Measurements from ENCODE around the gene IPCEF1.

Gene IPCEF1

DNA sequence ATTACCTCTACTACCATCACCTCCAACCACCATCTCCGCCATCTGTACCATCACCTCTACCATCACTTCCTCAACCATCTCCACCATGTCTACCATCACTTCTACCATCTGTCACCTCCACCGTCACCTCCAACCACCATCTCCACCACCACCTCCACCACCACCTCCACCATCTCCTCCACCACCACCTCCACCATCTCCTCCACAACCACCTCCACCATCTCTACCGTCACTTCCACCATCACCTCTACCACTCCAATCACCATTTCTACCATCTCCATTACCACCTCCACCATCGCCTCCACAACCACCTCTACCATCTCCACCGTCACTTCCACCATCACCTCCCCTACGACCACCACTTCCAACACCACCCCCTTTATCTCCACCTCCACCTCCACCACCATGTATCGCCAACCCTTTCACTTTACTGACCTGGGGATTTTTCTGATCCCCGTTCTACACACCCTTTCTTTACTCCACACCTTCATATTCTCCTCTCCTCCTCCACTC lies 2.3 kb downstream of the IPCEF1 start:
- TF ChIP-seq, protein P1, sequence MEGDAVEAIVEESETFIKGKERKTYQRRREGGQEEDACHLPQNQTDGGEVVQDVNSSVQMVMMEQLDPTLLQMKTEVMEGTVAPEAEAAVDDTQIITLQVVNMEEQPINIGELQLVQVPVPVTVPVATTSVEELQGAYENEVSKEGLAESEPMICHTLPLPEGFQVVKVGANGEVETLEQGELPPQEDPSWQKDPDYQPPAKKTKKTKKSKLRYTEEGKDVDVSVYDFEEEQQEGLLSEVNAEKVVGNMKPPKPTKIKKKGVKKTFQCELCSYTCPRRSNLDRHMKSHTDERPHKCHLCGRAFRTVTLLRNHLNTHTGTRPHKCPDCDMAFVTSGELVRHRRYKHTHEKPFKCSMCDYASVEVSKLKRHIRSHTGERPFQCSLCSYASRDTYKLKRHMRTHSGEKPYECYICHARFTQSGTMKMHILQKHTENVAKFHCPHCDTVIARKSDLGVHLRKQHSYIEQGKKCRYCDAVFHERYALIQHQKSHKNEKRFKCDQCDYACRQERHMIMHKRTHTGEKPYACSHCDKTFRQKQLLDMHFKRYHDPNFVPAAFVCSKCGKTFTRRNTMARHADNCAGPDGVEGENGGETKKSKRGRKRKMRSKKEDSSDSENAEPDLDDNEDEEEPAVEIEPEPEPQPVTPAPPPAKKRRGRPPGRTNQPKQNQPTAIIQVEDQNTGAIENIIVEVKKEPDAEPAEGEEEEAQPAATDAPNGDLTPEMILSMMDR (IDR thresholded peaks at IDR 0.05; ENCODE audit: low read length, missing control alignments), result no peak
- no peak overlapping the region for H3K4me3 ChIP-seq (replicated peaks; ENCODE audit: low read depth, low read length)
- DNase-seq (ENCODE audit: low read depth), result no peak

DNA sequence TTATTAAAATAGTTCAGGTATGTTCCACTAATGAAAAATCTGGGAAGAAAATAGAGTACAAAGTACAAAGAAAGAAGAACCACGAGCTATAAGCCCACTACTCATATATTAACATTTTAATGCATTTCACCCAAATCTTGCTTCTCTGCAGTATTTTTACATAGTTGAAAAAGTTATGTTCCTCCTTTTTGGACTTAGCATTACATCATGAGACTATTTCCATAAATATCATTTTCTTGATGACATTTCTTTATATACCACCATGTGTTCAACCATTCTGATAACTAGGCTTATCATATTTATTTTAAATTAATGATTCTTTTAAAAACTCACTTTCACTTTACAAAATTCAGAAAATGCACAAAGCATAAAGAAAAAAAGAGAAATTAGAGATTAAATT lies 3.0 kb downstream of the IPCEF1 start:
- no peak for DNase-seq (ENCODE audit: low read depth)
- TF ChIP-seq, protein P1 (IDR thresholded peaks at IDR 0.05; ENCODE audit: low read length, missing control alignments), result no peak
- no peak overlapping the region for H3K4me3 ChIP-seq (replicated peaks; ENCODE audit: low read depth, low read length)

DNA sequence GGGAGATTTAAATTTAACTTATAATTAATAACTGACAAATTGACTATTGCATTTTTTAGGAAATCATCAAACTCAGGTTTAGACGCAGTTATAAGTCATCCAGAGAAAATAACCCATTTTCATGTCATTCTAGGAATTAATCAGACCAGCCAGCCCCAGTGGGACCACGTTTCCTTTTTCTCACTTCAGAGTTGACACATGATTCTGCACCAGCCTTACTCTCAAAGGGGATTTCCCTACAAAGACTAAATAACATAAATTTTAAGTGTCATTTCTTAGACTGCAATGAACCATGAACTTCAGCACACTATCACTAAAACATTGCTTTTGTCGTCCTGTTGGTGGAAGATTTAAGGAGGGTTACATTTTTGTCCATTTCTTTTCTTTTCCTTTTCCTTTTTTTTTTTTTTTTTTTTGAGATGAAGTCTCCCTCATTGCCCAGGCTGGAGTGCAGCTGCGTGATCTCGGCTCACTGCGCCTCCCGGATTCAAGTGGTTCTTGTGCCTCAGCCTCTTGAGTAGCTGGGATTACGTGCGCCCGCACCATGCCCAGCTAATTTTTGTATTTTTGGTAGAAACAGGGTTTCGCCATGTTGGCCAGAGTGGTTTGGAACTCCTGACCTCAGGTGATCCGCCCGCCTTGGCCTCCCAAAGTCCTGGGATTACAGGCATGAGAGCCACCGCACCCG lies 3.6 kb downstream of the IPCEF1 start:
- TF ChIP-seq, protein P1 (IDR thresholded peaks at IDR 0.05; ENCODE audit: low read length, missing control alignments), result no peak
- H3K4me3 ChIP-seq (replicated peaks; ENCODE audit: low read depth, low read length), result no peak overlapping the region
- DNase-seq (ENCODE audit: low read depth), result no peak

DNA sequence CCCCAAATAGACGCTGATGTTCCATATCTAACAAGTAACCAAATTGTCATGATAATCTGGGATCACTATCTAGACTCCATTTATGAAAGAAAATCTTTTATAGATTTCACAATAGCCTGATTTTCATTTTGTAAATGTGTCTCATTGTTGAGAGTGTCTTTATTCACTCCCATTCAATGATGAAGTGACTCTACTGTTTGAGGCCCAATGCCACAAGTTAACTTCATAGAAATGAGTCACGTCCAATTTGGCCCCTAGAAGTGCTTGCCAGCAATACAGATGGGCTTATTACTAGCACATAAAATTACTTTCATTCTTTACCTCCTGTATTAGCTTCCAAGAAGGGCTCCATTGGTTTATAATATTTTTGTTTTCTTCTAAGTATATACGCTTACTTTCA lies 6.3 kb downstream of the IPCEF1 start:
- TF ChIP-seq, protein P1 (IDR thresholded peaks at IDR 0.05; ENCODE audit: low read length, missing control alignments), result no peak
- no peak overlapping the region for H3K4me3 ChIP-seq (replicated peaks; ENCODE audit: low read depth, low read length)
- no peak for DNase-seq (ENCODE audit: low read depth)

DNA sequence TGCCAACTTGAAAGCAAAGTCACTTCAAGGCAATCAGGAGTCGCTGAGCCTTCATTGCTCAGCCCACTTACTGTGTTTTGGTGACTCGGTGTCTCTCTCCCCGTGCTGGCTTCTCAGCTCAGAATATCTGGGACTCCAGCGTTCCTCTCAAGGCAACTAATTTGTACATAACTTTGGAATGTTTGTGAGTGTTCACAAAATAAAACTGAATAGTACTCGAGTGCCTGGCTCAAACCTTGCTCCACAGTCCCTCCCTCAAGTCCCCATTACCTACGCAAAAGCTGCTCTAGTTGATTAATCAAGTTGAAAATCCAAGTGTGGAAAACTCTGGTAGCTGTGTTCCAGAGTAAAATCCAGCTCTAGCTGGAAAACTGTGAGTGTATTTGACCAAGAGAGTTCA lies 8.6 kb downstream of the IPCEF1 start:
- no peak for DNase-seq (ENCODE audit: low read depth)
- TF ChIP-seq, protein P1 (IDR thresholded peaks at IDR 0.05; ENCODE audit: low read length, missing control alignments), result no peak
- H3K4me3 ChIP-seq (replicated peaks; ENCODE audit: low read depth, low read length), result no peak overlapping the region

DNA sequence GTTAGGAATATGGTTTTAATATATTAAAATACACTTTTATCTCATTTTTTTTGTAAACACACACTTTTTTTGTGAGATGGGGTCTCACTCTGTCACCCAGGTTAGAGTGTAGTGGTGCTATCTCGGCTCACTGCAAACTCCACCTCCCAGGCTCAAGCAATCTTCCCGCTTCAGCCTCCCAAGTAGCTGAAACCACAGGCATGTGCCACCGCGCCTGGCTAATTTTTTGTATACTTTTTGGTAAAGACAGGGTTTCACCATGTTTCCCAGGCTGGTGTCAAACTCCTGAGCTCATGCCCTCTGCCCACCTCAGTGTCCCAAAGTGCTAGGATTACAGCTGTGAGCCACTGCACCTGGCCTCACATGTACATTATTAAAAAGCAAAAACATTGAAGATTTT lies 10.8 kb downstream of the IPCEF1 start:
- H3K4me3 ChIP-seq (replicated peaks; ENCODE audit: low read depth, low read length), result no peak overlapping the region
- TF ChIP-seq, protein P1 (IDR thresholded peaks at IDR 0.05; ENCODE audit: low read length, missing control alignments), result no peak
- DNase-seq (ENCODE audit: low read depth), result no peak
